DOHH2 (cell line): ENCODE measurements around the gene SLC5A11.

Source experiments
- H3F3A ChIP-seq: fragments of 200-600 bp; sonication (generic), shearing (Covaris generic); 2 replicates; pipeline ENCODE4 v1.6.0; 2016; ENCODE audit warnings: antibody characterized with exemption, mild to moderate bottlenecking; ENCODE audit not compliant: control insufficient read depth, insufficient read depth
- H3K27ac ChIP-seq: fragments of 200-600 bp; sonication (generic); 2 replicates; pipeline ENCODE4 v1.5.1; 2014; ENCODE audit warnings: low read depth, mild to moderate bottlenecking, low read length, moderate library complexity
- H3K27me3 ChIP-seq: fragments of 200-600 bp; sonication (generic); 2 replicates; pipeline ENCODE4 v1.6.1; 2014; ENCODE audit warnings: mild to moderate bottlenecking, low read length, mixed read lengths; ENCODE audit not compliant: control insufficient read depth
- H3K36me3 ChIP-seq: fragments of 200-600 bp; sonication (generic); 2 replicates; pipeline ENCODE4 v1.6.1; 2014; ENCODE audit warnings: mild to moderate bottlenecking, low read length, moderate library complexity, mixed read lengths; ENCODE audit not compliant: control insufficient read depth
- H3K4me1 ChIP-seq: fragments of 200-600 bp; sonication (generic); 2 replicates; pipeline ENCODE4 v1.6.1; 2014; ENCODE audit warnings: mild to moderate bottlenecking, low read length, mixed read lengths; ENCODE audit not compliant: control insufficient read depth
- H3K4me2 ChIP-seq: fragments of 200-600 bp; sonication (generic); 2 replicates; pipeline ENCODE4 v1.6.0; 2014; ENCODE audit warnings: mild to moderate bottlenecking, low read length, moderate library complexity
- H3K4me3 ChIP-seq: fragments of 200-600 bp; sonication (generic); 2 replicates; pipeline ENCODE4 v1.5.1; 2014; ENCODE audit warnings: mild to moderate bottlenecking, low read length, mixed read lengths
- H3K79me2 ChIP-seq: fragments of 200-600 bp; sonication (generic); 2 replicates; pipeline ENCODE4 v1.6.1; 2014; ENCODE audit warnings: mild to moderate bottlenecking, low read length, mixed read lengths; ENCODE audit not compliant: control insufficient read depth
- H3K9me2 ChIP-seq: fragments of 200-600 bp; sonication (generic); replicated peaks from 2 replicates; pipeline ENCODE4 v1.6.1; 2014; ENCODE audit warnings: mild to moderate bottlenecking, low read length, mixed read lengths; ENCODE audit not compliant: control insufficient read depth
- H3K9me3 ChIP-seq: fragments of 200-600 bp; sonication (generic); 2 replicates; pipeline ENCODE4 v1.6.1; 2014; ENCODE audit warnings: antibody characterized with exemption, low read length, mixed read lengths; ENCODE audit not compliant: control insufficient read depth, insufficient read depth
- H4K20me1 ChIP-seq: fragments of 200-600 bp; sonication (generic); 2 replicates; pipeline ENCODE4 v1.6.0; 2014; ENCODE audit warnings: low read depth, mild to moderate bottlenecking, antibody characterized with exemption, low read length, moderate library complexity; ENCODE audit not compliant: control insufficient read depth, insufficient read depth
- EZH2phosphoT487 ChIP-seq: fragments of 200-600 bp; sonication (generic); IDR thresholded peaks from 2 replicates; pipeline ENCODE4 v1.6.1; 2017; ENCODE audit warnings: borderline replicate concordance, mild to moderate bottlenecking, antibody characterized with exemption, low read length, moderate library complexity, mixed read lengths
- TF ChIP-seq, protein P1 (sequence below): fragments of 200-600 bp; sonication (generic); IDR thresholded peaks from one replicate; pipeline ENCODE4 v1.5.1; 2014; ENCODE audit warnings: antibody characterized with exemption, mild to moderate bottlenecking, low read depth, low read length; ENCODE audit not compliant: poor library complexity, severe bottlenecking

Gene SLC5A11

DNA sequence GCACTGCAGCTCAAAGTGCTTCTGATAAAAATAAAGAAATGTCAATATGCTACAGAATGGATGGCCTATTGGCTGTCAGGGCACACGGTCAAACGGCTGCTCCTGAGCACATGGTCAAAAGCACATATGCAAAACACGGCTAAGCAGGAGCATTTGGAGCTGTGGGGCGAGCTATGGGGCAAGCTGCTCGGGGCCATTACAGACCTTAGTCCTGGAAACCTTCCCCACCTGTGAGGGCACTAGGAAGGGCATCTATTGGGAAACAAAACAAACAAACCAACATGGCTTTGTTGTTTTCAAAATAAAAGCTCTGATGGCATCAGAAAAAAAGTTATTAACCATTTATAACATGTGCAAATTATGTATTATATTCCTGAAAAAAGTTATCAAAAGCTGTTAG lies 83.6 kb downstream of the SLC5A11 start:
- Histone ChIP-seq H3K9me3 (no peaks in the 10 kb centered on the region), H3K36me3 (no peaks in the 10 kb centered on the region), H3K9me2 (no peaks in the 10 kb centered on the region), H3K4me3 (no peak overlapping the region), H3K27me3 (no peaks in the 10 kb centered on the region), H3K79me2 (no peaks in the 10 kb centered on the region), H3K4me1 (no peaks in the 10 kb centered on the region), H4K20me1 (no peaks in the 10 kb centered on the region), H3K27ac (no peak overlapping the region), H3K4me2 (no peak overlapping the region), H3F3A (no peaks in the 10 kb centered on the region)
- TF ChIP-seq, protein P1, sequence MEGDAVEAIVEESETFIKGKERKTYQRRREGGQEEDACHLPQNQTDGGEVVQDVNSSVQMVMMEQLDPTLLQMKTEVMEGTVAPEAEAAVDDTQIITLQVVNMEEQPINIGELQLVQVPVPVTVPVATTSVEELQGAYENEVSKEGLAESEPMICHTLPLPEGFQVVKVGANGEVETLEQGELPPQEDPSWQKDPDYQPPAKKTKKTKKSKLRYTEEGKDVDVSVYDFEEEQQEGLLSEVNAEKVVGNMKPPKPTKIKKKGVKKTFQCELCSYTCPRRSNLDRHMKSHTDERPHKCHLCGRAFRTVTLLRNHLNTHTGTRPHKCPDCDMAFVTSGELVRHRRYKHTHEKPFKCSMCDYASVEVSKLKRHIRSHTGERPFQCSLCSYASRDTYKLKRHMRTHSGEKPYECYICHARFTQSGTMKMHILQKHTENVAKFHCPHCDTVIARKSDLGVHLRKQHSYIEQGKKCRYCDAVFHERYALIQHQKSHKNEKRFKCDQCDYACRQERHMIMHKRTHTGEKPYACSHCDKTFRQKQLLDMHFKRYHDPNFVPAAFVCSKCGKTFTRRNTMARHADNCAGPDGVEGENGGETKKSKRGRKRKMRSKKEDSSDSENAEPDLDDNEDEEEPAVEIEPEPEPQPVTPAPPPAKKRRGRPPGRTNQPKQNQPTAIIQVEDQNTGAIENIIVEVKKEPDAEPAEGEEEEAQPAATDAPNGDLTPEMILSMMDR = no peak
- TF ChIP-seq EZH2phosphoT487 = no peak

DNA sequence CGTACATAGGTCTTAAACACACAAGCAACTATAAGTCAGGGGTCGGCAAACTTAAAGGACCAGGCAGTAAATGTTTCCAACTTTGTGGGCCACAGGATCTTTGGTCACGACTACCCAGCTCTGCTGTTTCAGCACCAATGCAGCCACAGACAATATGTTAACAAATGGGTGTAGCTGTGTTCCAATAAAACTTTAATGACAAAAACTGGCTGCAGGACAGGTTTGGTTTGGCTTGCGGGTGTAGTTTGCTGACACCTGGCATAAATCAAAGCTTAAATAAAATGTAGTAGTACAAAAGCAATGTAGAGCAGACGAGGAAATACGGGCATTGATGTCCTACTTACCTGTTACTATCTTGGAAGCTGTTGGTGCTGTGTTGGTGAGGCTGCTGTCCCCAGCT lies 84.7 kb downstream of the SLC5A11 start:
- TF ChIP-seq, protein P1 = no peak
- no peak for TF ChIP-seq EZH2phosphoT487
- H3F3A ChIP-seq = no peaks in the 10 kb centered on the region
- H3K4me2 ChIP-seq = no peak overlapping the region

DNA sequence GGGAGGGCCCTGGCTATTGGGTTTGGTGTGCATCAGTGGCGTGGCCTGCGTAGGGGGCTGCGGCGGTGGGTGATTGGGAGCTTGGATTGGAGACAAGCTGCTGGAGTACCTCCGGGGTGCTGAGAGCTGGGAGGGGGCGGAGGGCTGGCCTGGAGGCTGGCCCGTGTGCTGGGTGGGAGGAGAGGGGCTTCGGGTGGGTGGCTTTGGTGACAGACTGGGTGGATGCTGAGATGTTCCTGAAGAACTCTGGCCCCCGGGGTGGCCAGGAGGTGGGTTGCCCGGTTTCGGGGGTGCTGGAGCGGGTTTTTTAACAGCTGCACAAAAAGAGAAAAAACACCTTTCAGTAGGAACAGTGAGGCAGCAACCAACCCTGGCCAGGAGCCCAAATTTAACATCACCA lies 85.3 kb downstream of the SLC5A11 start:
- TF ChIP-seq, protein P1 = no peak
- no peak for TF ChIP-seq EZH2phosphoT487
- Histone ChIP-seq H4K20me1 (no peaks in the 10 kb centered on the region), H3K79me2 (no peaks in the 10 kb centered on the region), H3K27ac (no peak overlapping the region), H3F3A (no peaks in the 10 kb centered on the region), H3K4me3 (no peak overlapping the region), H3K27me3 (no peaks in the 10 kb centered on the region), H3K4me1 (no peaks in the 10 kb centered on the region), H3K9me2 (no peaks in the 10 kb centered on the region), H3K9me3 (no peaks in the 10 kb centered on the region), H3K36me3 (no peaks in the 10 kb centered on the region), H3K4me2 (no peak overlapping the region)

More for the DNA sequence above, 84.7 kb downstream of the SLC5A11 start:
- H3K9me3 ChIP-seq = no peaks in the 10 kb centered on the region
- no peaks in the 10 kb centered on the region for H3K4me1 ChIP-seq
- no peaks in the 10 kb centered on the region for H3K79me2 ChIP-seq
- H4K20me1 ChIP-seq = no peaks in the 10 kb centered on the region
- H3K36me3 ChIP-seq = no peaks in the 10 kb centered on the region
- H3K9me2 ChIP-seq = no peaks in the 10 kb centered on the region
- H3K4me3 ChIP-seq = no peak overlapping the region
- H3K27ac ChIP-seq = no peak overlapping the region
- H3K27me3 ChIP-seq = no peaks in the 10 kb centered on the region

DNA sequence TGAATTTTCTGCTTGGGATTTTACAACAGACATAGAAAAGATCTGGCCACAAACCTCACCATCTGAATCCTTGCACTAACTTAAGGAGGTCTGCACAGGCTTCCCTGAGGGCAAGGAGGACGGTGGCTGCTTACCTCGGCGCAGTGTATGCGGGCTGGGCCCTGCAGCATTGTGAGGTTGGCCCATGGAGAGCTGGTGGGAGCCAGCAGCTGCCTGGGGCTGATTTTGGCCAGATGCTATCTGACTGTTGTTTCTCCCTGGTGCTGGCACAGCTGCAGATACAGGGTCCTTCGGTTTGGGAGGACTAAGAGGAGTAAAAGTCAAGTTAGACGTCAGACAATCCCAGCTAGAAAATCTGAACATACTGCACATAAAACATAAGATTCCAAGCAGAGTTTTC lies 89.6 kb downstream of the SLC5A11 start:
- Histone ChIP-seq H4K20me1 (no peaks in the 10 kb centered on the region), H3K4me1 (no peaks in the 10 kb centered on the region), H3K27ac (no peak overlapping the region), H3K4me3 (no peak overlapping the region), H3K79me2 (no peaks in the 10 kb centered on the region), H3K27me3 (no peaks in the 10 kb centered on the region), H3K9me3 (no peaks in the 10 kb centered on the region), H3K4me2 (no peak overlapping the region), H3F3A (no peaks in the 10 kb centered on the region), H3K9me2 (no peaks in the 10 kb centered on the region), H3K36me3 (no peaks in the 10 kb centered on the region)
- TF ChIP-seq, protein P1 = no peak
- TF ChIP-seq EZH2phosphoT487 = no peak
